Measurements from ENCODE around the gene SLC6A7.

The SLC6A7 gene

DNA sequence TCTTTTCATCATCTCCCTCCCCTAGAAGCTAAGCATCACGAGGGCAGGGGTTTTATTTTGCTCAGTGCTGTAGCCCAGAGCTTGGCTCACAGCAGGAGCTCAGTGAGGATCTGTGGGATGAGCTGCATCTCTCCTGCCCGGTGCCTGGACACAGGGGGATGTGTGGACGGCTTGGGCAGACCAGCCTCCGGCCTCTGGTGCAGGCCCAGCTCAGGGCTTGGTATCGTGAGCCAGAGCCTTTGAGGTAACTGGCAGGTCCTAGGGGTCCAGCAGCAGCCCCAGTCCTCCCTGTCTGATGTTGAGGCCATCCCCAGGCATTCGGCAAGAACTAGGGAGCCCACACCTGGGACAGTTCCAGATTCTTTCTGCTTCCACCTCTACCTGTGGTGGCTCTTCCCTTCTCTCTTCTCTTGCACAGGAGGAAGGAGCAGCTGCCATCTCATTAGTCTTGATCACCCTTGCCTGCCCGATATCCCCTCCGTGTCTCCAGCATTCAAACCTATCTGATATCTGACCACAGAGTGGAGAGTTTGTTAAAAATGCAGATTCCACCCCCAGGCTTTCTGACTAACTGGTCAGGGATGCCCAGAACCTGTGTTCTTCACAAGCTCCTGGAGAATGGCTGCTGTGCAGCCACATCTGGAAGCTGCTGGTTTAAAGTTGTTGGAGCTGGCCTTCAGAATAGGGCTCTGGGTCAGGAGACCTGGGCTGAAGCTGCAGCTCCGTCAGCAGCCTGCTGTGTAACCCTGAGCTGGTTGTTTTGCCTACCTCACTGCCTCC, 7.9 kb upstream of the SLC6A7 start:
- no peak for TF ChIP-seq CTCF (IDR thresholded peaks at IDR 0.05; ENCODE audit: control extremely low read depth, extremely low read depth, low read depth, missing control alignments)
- ChIA-PET POLR2A (no interaction called here), CTCF (interaction anchor here (0.8 to 1.9 kb wide), 3 partner anchors 13 to 52 kb away, joined by 3 to 5 read pairs (median 5); no protein-coding TSS in a partner anchor)
- DNase-seq (ENCODE audit: extremely low spot score), result no peak

GRCh38 chr5:150182774-150183173, 7.1 kb upstream of the SLC6A7 start:
- no peak for TF ChIP-seq CTCF (IDR thresholded peaks at IDR 0.05; ENCODE audit: control extremely low read depth, extremely low read depth, low read depth, missing control alignments)
- ChIA-PET CTCF (interaction anchor here (1.6 to 1.9 kb wide), 2 partner anchors 14 to 49 kb away, joined by 5 read pairs; no protein-coding TSS in a partner anchor), POLR2A (no interaction called here)
- no peak for DNase-seq (ENCODE audit: extremely low spot score)

DNA sequence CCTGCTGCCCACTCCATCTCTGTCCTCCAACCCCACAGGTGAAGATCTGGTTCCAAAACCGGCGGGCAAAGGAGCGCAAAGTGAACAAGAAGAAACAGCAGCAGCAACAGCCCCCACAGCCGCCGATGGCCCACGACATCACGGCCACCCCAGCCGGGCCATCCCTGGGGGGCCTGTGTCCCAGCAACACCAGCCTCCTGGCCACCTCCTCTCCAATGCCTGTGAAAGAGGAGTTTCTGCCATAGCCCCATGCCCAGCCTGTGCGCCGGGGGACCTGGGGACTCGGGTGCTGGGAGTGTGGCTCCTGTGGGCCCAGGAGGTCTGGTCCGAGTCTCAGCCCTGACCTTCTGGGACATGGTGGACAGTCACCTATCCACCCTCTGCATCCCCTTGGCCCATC, 6.4 kb upstream of the SLC6A7 start:
- CTCF ChIA-PET, result no interaction called here
- DNase-seq (ENCODE audit: extremely low spot score), result no peak
- no peak for TF ChIP-seq CTCF (IDR thresholded peaks at IDR 0.05; ENCODE audit: control extremely low read depth, extremely low read depth, low read depth, missing control alignments)
- POLR2A ChIA-PET, result no interaction called here

DNA sequence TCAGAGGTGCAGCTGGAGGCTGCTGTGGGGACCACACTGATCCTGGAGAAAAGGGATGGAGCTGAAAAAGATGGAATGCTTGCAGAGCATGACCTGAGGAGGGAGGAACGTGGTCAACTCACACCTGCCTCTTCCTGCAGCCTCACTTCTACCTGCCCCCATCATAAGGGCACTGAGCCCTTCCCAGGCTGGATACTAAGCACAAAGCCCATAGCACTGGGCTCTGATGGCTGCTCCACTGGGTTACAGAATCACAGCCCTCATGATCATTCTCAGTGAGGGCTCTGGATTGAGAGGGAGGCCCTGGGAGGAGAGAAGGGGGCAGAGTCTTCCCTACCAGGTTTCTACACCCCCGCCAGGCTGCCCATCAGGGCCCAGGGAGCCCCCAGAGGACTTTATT, 5.9 kb upstream of the SLC6A7 start:
- POLR2A ChIA-PET, result no interaction called here
- CTCF ChIA-PET, result interaction anchor here (1.1 kb wide), 1 partner anchor 8 kb away, joined by 3 read pairs; no protein-coding TSS in a partner anchor
- no peak for TF ChIP-seq CTCF (IDR thresholded peaks at IDR 0.05; ENCODE audit: control extremely low read depth, extremely low read depth, low read depth, missing control alignments)
- DNase-seq (ENCODE audit: extremely low spot score), result no peak

- POLR2A ChIA-PET, result no interaction called here
- no peak for DNase-seq (ENCODE audit: extremely low spot score)
- CTCF ChIA-PET, result interaction anchor here (1.1 to 1.4 kb wide), 3 partner anchors 9 to 40 kb away, joined by 3 read pairs; no protein-coding TSS in a partner anchor
- TF ChIP-seq CTCF (IDR thresholded peaks at IDR 0.05; ENCODE audit: control extremely low read depth, extremely low read depth, low read depth, missing control alignments), result no peak
These were observed 4.6 kb upstream of the SLC6A7 start for GRCh38 chr5:150184990-150185912.

GRCh38 chr5:150186137-150186536, 3.7 kb upstream of the SLC6A7 start:
- CTCF ChIA-PET, result interaction anchor here (1.4 to 1.7 kb wide), 3 partner anchors 10 to 41 kb away, joined by 3 read pairs; no protein-coding TSS in a partner anchor
- TF ChIP-seq CTCF (IDR thresholded peaks at IDR 0.05; ENCODE audit: control extremely low read depth, extremely low read depth, low read depth, missing control alignments), result no peak
- DNase-seq (ENCODE audit: extremely low spot score), result no peak
- POLR2A ChIA-PET, result no interaction called here

Data from GM10248 (cell line).